KMS-11 (cell line): Measurements from ENCODE around the gene TTC34.
"Not testable (repeated sequence)": the region's sequence is repeated elsewhere in the genome, so short reads cannot be mapped to it uniquely, and the experiment has no call there.

Source experiments
- H2AFZ ChIP-seq: fragments of 200-600 bp; sonication (generic); 2 replicates; pipeline ENCODE4 v1.6.1; 2016; ENCODE audit warnings: antibody characterized with exemption, mixed run types, low read depth
- H3K27ac ChIP-seq: fragments of 200-600 bp; sonication (generic); 2 replicates; pipeline ENCODE4 v1.6.1; 2016; ENCODE audit warnings: mild to moderate bottlenecking, mixed run types
- H3K27me3 ChIP-seq: fragments of 200-600 bp; sonication (generic); 2 replicates; pipeline ENCODE4 v1.6.1; 2017; ENCODE audit warnings: mild to moderate bottlenecking, low read depth, mixed run types, moderate library complexity; ENCODE audit not compliant: insufficient read depth
- H3K36me3 ChIP-seq: fragments of 200-600 bp; sonication (generic); 2 replicates; pipeline ENCODE4 v1.6.1; 2017; ENCODE audit warnings: mild to moderate bottlenecking, mixed run types; ENCODE audit not compliant: insufficient read depth
- H3K4me1 ChIP-seq: fragments of 200-600 bp; sonication (generic); 2 replicates; pipeline ENCODE4 v1.6.1; 2016; ENCODE audit warnings: mild to moderate bottlenecking, low read depth, mixed run types; ENCODE audit not compliant: poor library complexity, severe bottlenecking
- H3K4me2 ChIP-seq: fragments of 200-600 bp; sonication (generic); 2 replicates; pipeline ENCODE4 v1.7.0; 2016; ENCODE audit warnings: mild to moderate bottlenecking, mixed run types
- H3K4me3 ChIP-seq: fragments of 200-600 bp; sonication (generic); IDR thresholded peaks from 2 replicates; pipeline ENCODE4 v1.6.1; 2017; ENCODE audit warnings: low read depth, low read length, mixed read lengths; ENCODE audit not compliant: insufficient read depth
- H3K79me2 ChIP-seq: fragments of 200-600 bp; sonication (generic); 2 replicates; pipeline ENCODE4 v1.6.1; 2016; ENCODE audit warnings: low read depth, mixed run types; ENCODE audit not compliant: insufficient read depth
- H3K9ac ChIP-seq: fragments of 200-600 bp; sonication (generic); 2 replicates; pipeline ENCODE4 v1.6.1; 2016; ENCODE audit warnings: mild to moderate bottlenecking, mixed run types
- H4K20me1 ChIP-seq: fragments of 200-600 bp; sonication (generic); 2 replicates; pipeline ENCODE4 v1.6.1; 2016; ENCODE audit warnings: mild to moderate bottlenecking, mixed run types; ENCODE audit not compliant: insufficient read depth
- TF ChIP-seq, protein P1 (sequence below): fragments of 200-600 bp; sonication (generic); conservative IDR thresholded peaks from 2 replicates; pipeline ENCODE4 v1.6.1; 2017; ENCODE audit warnings: low read depth, mild to moderate bottlenecking, antibody characterized with exemption, low read length, moderate library complexity, mixed read lengths

The TTC34 gene

DNA sequence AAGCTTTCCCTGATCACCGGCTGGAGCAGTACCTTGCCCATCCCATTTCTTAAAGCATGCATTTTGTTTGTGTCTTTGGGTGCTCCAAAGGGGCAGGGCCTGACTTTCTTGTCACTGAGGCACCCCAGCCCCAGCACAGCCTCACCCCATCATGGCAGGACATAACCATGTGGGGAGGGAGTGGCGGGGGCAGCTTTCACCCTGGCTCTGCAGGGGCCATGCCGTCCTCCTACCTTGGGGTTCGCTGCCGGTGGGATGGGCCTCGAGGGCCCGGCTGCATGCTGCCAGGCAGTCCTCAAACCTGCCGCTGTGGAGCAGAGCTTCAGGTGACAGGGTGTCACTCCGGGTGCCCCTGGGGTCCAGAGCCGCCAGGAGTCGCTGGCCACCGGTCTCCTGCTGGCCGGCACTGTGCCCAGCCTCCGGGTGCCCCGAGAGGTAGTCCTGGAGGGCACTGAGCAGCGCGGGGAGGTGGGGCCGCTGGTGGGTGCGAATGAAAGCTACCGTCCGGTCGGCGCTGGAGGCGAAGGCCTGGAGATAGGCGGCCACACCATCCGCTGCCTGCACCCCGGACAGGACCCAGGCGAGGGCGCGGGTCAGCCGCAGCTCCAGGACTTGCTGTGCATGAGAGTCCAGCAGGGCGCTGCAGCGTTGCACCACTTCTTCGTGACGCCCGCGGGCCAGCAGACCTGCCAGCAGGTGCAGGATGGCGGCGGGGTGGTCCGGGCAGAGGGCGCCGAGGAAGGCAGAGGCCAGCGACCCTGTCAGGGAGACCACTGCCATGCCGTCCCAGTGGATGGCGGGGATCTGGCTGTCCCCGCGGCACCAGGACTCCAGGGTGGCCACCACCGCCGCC lies 1.5 kb downstream of the TTC34 start:
- Histone ChIP-seq H3K79me2 (no peaks in the 10 kb centered on the region), H3K27ac (no peak overlapping the region), H4K20me1 (no peaks in the 10 kb centered on the region), H3K27me3 (peaks cover 45% of the 10 kb centered on the region), H2AFZ (no peak overlapping the region), H3K36me3 (no peaks in the 10 kb centered on the region), H3K4me1 (no peaks in the 10 kb centered on the region), H3K4me3 (no peak overlapping the region), H3K4me2 (no peak overlapping the region), H3K9ac (no peak overlapping the region)
- TF ChIP-seq, protein P1, sequence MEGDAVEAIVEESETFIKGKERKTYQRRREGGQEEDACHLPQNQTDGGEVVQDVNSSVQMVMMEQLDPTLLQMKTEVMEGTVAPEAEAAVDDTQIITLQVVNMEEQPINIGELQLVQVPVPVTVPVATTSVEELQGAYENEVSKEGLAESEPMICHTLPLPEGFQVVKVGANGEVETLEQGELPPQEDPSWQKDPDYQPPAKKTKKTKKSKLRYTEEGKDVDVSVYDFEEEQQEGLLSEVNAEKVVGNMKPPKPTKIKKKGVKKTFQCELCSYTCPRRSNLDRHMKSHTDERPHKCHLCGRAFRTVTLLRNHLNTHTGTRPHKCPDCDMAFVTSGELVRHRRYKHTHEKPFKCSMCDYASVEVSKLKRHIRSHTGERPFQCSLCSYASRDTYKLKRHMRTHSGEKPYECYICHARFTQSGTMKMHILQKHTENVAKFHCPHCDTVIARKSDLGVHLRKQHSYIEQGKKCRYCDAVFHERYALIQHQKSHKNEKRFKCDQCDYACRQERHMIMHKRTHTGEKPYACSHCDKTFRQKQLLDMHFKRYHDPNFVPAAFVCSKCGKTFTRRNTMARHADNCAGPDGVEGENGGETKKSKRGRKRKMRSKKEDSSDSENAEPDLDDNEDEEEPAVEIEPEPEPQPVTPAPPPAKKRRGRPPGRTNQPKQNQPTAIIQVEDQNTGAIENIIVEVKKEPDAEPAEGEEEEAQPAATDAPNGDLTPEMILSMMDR = no peak

DNA sequence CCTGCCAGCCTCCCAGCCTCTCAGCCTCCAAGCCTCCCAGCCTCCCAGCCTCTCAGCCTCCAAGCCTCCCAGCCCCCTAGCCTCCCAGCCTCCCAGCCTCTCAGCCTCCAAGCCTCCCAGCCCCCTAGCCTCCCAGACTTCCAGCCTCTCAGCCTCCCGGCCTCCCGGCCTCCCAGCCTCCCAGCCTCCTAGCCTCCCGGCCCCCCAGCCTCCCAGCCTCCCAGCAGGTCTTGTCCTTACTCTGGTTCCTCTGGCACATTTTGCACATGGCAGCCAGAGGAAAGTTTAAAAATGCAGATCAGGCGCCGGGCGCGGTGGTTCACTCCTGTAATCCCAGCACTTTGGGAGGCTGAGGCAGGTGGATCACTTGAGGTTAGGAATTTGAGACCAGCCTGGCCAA lies 2.5 kb downstream of the TTC34 start:
- H3K9ac ChIP-seq, H3K27ac ChIP-seq, H4K20me1 ChIP-seq, H3K4me3 ChIP-seq, H3K79me2 ChIP-seq, H3K4me2 ChIP-seq, H3K36me3 ChIP-seq, H3K4me1 ChIP-seq, H2AFZ ChIP-seq: not testable (repeated sequence)
- peaks cover 35% of the 10 kb centered on the region for H3K27me3 ChIP-seq

DNA sequence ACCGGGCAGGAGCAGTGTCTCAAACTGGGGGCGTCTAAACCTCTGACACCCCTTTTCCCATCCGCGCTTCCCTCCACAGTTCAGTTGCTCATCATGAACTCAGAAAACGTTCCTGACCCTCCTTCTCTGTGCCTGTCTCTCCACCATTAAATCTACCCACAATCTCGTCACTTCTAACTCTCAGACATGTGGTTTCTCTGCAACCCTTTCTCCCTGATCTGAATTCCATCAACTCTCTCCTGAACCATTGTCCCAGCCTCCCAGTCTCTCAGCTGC lies 3.8 kb downstream of the TTC34 start:
- H2AFZ ChIP-seq = no peak overlapping the region

DNA sequence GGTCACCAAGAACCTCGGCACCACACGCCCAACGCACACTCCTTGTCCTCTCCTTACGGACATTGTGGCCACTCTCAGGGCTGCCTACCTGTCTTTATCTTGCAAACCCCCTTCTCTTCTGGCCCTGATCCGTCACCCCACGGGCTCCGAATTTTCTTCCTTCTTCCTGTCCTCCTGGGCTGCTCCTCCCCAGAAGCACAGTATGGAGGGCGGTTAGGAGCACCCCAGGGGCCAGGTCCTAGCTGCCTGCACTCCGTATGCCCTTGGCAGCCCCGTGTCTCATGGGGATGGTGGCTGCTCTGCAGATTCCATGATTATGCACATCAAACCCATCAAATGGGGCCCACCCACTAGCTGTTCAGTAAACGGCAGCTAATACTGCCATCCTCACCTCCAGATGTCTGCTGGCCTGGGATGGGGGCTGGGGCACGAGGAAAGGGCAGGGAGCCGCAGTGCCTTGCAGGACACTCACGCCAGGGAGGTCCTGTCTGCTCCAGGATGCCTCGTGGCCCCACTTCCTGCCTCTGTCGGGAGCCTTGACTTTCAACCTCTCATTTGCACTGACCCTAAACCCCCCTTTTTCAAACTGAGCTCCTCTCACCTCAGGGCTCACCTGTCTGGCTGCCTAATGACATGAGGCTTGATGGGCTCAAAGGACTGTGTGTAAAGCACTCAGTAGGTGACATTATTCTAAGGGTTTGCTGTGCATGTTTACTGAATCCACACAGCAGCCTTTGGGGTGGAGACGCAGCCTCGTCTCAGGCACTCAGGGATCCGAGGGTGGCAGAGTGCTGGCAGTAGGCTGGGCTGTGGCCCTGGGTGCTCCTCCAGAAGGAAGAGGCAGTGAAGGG lies 4.4 kb downstream of the TTC34 start:
- no peak overlapping the region for H3K27ac ChIP-seq

More for the DNA sequence above, 3.8 kb downstream of the TTC34 start:
- Histone ChIP-seq H4K20me1 (no peaks in the 10 kb centered on the region), H3K27ac (no peak overlapping the region), H3K27me3 (peaks cover 30% of the 10 kb centered on the region), H3K9ac (no peak overlapping the region), H3K4me2 (no peak overlapping the region), H3K79me2 (no peaks in the 10 kb centered on the region), H3K4me1 (no peaks in the 10 kb centered on the region), H3K4me3 (no peak overlapping the region), H3K36me3 (no peaks in the 10 kb centered on the region)
- TF ChIP-seq, protein P1 = no peak

More for the DNA sequence above, 4.4 kb downstream of the TTC34 start:
- TF ChIP-seq, protein P1 = no peak
- Histone ChIP-seq H3K36me3 (no peaks in the 10 kb centered on the region), H4K20me1 (no peaks in the 10 kb centered on the region), H3K4me1 (no peaks in the 10 kb centered on the region), H3K27me3 (peaks cover 26% of the 10 kb centered on the region; the same call in 1 of the 2 replicates), H2AFZ (no peak overlapping the region), H3K4me3 (no peak overlapping the region), H3K79me2 (no peaks in the 10 kb centered on the region), H3K4me2 (no peak overlapping the region), H3K9ac (no peak overlapping the region)
